H7 (cell line): Measurements from ENCODE around the gene LDLRAD4. TPM values are rescaled to one million over a fixed set of nuclear protein-coding genes. Genes with fewer than 3 reads are reported as not detected.

Experiments used
- DNase-seq: peaks from one replicate; pipeline ENCODE4 v3.0.0; 2012
- H3K27me3 ChIP-seq: 2 replicates; pipeline ENCODE4 v1.6.0; 2011; ENCODE audit warnings: mild to moderate bottlenecking, low read length; ENCODE audit not compliant: control insufficient read depth, insufficient read depth
- H3K36me3 ChIP-seq: replicated peaks from 2 replicates; pipeline ENCODE4 v1.5.1; 2011; ENCODE audit warnings: low read length; ENCODE audit not compliant: control insufficient read depth, insufficient read depth
- H3K4me3 ChIP-seq: 2 replicates; pipeline ENCODE4 v1.5.1; 2011; ENCODE audit warnings: low read depth, mild to moderate bottlenecking, control low read depth, low read length, moderate library complexity; ENCODE audit not compliant: insufficient read depth
- total RNA-seq: library from RNA; depleted of rRNA; stranded (reverse); fragments of >200 nt; shearing (Covaris generic); gene quantifications from 2 replicates; pipeline ENCODE4 v1.2.3, GENCODE V29; 2014

The LDLRAD4 gene
- total RNA-seq, 1 experiment from 2014 or later = 21.0 TPM

- DNase-seq = no peak
- Histone ChIP-seq H3K27me3 (no peaks in the 10 kb centered on the region), H3K4me3 (no peak overlapping the region), H3K36me3 (no peaks in the 10 kb centered on the region)
Measured at GRCh38 chr18:13583576-13584550, 365.3 kb downstream of the LDLRAD4 start.

GRCh38 chr18:13584825-13585224 is 366.3 kb downstream of the LDLRAD4 start:
- H3K36me3 ChIP-seq = no peaks in the 10 kb centered on the region
- no peak for DNase-seq
- H3K4me3 ChIP-seq = no peak overlapping the region
- H3K27me3 ChIP-seq = no peaks in the 10 kb centered on the region

- H3K36me3 ChIP-seq = no peaks in the 10 kb centered on the region
- no peak overlapping the region for H3K4me3 ChIP-seq
- no peak for DNase-seq
- no peaks in the 10 kb centered on the region for H3K27me3 ChIP-seq
Measured at GRCh38 chr18:13585379-13586153, 367.0 kb downstream of the LDLRAD4 start.

DNA sequence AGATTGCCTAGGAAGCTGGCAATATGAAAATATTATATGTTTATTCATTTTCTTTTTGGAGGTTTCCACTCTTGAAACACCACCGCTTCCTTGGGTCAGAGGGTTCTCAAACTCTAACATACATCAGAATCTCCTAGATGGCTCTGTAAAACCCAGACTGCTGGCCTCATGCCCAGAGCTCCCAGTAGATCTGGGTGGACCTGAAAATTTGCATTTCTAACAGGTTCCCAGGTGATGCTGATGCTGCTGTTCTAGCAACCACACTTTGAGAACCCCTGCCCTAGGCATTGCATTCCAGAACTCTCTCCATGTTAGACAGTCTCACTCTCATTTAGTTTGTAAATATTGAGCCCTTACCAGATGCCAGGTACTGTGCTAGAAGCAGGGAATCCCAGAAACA is 368.4 kb downstream of the LDLRAD4 start:
- no peaks in the 10 kb centered on the region for H3K27me3 ChIP-seq
- no peak for DNase-seq
- H3K36me3 ChIP-seq = no peaks in the 10 kb centered on the region
- H3K4me3 ChIP-seq = no peak overlapping the region

DNA sequence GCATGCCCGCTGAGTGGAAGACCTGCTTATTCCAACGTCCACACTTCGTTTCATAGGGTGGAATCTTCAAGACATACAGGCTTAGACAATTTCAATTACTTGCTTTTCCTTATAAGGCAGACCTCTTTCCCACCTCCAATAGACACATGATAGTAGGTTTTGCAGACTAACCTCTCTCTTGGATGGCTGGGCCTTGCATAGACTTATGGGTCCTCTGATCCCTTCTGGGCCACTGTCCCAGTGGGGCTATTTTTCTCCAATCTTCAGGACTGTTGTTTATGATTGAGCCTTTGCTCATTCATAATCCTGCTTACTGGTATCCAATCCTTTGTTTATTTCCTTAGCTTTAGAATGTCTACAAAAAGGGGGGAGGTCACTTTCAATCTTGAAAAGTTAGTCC is 368.9 kb downstream of the LDLRAD4 start:
- no peak for DNase-seq
- H3K36me3 ChIP-seq = no peaks in the 10 kb centered on the region
- no peak overlapping the region for H3K4me3 ChIP-seq
- H3K27me3 ChIP-seq = no peaks in the 10 kb centered on the region

- Histone ChIP-seq H3K27me3 (no peaks in the 10 kb centered on the region), H3K36me3 (no peaks in the 10 kb centered on the region), H3K4me3 (no peak overlapping the region)
- no peak for DNase-seq
Measured at GRCh38 chr18:13587937-13588336, 369.4 kb downstream of the LDLRAD4 start.

DNA sequence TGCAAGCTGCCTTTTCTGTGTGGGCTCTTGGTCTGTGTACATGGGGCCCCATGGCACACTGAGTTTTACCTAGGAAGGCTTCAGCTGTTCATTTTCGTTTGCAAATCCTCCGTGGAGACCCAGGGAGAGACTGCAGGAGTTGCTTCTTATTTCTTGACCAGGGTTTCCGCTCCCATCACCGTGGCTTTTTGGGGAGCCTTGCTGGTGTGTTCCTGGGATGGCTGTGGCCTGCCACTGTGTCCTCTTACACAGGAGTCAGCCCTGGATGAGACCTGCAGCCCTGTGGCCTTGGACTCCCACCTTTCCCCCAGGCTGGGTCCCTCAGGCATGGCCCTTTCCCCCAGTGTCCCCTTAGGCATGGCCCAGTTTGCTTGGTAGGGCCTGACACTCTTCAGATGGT is 370.8 kb downstream of the LDLRAD4 start:
- no peaks in the 10 kb centered on the region for H3K36me3 ChIP-seq
- no peaks in the 10 kb centered on the region for H3K27me3 ChIP-seq
- DNase-seq = no peak
- no peak overlapping the region for H3K4me3 ChIP-seq

- H3K27me3 ChIP-seq = no peaks in the 10 kb centered on the region
- H3K4me3 ChIP-seq = no peak overlapping the region
- DNase-seq = no peak
Measured at GRCh38 chr18:13589943-13590342, 371.4 kb downstream of the LDLRAD4 start.

DNA sequence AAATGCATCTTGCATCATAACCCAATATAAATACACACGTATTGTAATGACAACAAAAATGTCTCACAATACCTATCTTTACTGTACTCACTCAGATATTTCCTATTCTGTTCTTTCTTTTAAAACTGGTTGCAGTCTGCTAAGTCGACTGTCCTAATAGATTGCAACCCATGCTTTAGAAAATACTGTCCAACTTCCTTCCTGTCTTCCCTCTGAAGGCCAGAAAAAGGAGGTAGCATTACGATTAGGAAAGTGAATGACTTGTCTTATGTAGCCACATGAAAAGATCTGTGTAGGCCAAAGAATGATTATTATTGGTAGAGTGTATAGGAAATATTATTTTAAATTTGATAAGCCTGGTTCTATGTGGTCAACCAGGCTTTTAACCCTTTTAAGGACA is 373.7 kb downstream of the LDLRAD4 start:
- H3K36me3 ChIP-seq = no peaks in the 10 kb centered on the region
- no peak for DNase-seq
- no peaks in the 10 kb centered on the region for H3K27me3 ChIP-seq
- H3K4me3 ChIP-seq = no peak overlapping the region

More at GRCh38 chr18:13589943-13590342, 371.4 kb downstream of the LDLRAD4 start:
- no peaks in the 10 kb centered on the region for H3K36me3 ChIP-seq

GRCh38 chr18:13594551-13594950 is 376.0 kb downstream of the LDLRAD4 start:
- Histone ChIP-seq H3K36me3 (no peaks in the 10 kb centered on the region), H3K4me3 (no peak overlapping the region), H3K27me3 (no peaks in the 10 kb centered on the region)
- DNase-seq = no peak

GRCh38 chr18:13597068-13597467 is 378.5 kb downstream of the LDLRAD4 start:
- Histone ChIP-seq H3K36me3 (no peaks in the 10 kb centered on the region), H3K4me3 (no peak overlapping the region), H3K27me3 (no peaks in the 10 kb centered on the region)
- DNase-seq = no peak

GRCh38 chr18:13598591-13598990 is 380.0 kb downstream of the LDLRAD4 start:
- Histone ChIP-seq H3K4me3 (no peak overlapping the region), H3K36me3 (no peaks in the 10 kb centered on the region), H3K27me3 (no peaks in the 10 kb centered on the region)
- DNase-seq = no peak

GRCh38 chr18:13599031-13599430 is 380.5 kb downstream of the LDLRAD4 start:
- H3K36me3 ChIP-seq = no peaks in the 10 kb centered on the region
- no peaks in the 10 kb centered on the region for H3K27me3 ChIP-seq
- no peak overlapping the region for H3K4me3 ChIP-seq
- no peak for DNase-seq

DNA sequence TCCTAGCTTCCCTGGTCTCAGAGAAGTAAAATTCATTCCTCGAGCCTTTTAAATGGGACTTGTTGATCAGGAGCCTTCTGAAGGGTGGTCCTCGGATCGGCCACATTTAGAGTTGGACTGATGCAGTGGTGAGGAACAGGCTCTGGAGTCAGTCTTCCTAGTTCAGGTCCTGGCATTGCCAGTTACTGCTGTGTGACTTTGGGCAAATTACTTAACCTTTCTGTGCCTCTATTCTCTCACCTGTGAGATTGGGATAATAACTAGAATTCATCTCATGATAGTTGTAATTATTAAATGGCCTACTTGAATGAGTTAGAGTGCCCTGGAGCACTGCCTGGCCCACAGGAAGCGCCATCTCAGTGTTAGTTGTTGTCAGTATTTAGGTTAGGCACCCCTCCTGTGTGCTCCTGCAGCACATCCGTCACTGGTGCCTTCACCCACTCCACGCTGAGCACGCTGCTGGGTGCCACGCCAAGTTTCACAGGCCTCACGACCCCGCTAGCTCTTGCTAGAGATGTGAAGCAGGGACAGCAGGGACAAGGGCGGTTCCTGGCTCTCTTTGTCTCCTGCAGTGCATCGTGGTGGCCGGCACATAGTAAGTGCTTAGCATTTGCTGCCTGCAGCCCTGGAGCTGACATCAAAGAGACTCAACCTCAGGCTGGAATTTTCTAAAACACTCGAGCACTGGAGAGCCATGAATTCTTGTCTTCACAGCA is 384.9 kb downstream of the LDLRAD4 start:
- Histone ChIP-seq H3K4me3 (no peak overlapping the region), H3K27me3 (no peaks in the 10 kb centered on the region), H3K36me3 (no peaks in the 10 kb centered on the region)
- DNase-seq = no peak
